EH (cell line): ENCODE results near the gene MANF.
"Not testable (repeated sequence)": the region's sequence is repeated elsewhere in the genome, so short reads cannot be mapped to it uniquely, and the experiment has no call there.

Experiments
- DNase-seq: peaks from one replicate; pipeline ENCODE4 v3.0.0-alpha.2; 2015; ENCODE audit warnings: low read depth

MANF gene

DNA sequence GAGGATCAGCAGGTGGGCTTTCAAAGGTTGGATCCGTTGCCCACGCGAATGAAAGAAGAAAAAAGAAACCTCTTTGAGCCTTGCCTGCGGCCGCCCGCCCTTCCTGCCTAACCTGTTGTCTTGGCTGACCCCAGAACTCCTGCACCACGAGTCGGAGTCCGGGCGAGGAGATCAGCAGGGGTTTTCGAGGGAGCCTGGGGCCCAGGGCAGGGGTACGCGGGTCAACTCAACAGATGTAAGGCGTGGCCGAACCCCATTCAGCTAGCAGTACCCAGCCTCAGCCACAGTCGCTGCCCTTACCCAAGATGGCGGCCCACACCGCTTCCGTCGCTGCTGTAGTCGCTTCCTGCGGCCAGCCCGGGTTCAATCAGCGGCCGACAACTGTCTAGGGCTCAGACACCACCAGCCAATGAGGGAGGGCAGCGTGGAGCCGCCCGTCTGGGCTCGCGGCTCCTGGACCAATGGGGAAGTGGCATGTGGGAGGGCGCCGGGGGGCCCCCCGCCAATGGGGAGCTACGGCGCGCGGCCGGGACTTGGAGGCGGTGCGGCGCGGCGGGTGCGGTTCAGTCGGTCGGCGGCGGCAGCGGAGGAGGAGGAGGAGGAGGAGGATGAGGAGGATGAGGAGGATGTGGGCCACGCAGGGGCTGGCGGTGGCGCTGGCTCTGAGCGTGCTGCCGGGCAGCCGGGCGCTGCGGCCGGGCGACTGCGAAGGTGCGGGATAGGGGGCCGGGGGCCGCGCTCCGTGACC is at the start of gene MANF:
TSS of gene MANF (plus strand) at position 566 of the 748 bp plus-strand sequence. CDS start at position 618, 52 bp downstream.
- peak; percentile 99 for DNase-seq

DNA sequence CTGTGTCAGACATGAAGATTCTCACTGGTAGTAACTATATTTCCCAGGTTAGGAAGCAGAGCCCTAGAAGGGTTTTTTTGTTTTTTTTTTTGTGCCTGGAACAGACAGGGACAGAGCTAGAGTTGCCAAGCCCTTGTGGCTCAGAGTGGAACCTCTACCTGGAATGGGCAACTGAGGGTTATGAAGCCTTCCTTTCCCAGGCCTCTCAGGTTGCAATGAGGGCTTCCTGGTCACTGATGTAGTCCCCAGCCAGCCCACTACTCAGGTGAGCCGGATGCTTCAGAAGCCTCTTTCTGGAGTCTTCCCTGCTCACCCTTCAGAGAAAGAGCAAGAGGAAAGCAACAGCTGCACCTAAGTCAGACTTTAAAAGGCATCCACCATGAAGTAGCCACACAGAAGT is 48.8 kb upstream of the MANF start:
- DNase-seq, result no peak

DNA sequence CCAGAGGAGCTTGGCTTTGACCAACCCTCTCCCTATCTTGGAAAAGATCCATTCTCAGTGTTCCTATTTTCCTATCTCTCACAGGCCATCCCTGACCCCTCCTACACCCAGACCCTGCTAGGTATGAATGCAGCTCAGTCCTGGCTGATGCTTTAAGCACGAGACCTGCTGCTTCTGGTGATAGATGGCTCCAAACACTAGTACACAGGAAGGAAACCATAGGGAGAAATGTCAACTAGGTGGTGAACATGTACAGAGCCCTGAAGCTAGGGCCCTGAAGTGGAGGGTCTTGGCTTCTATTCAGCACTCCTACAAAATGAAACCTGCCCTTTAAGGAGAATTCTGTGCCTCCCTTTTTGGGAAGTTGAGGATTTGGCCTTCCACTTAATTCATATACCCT is 47.4 kb upstream of the MANF start:
- DNase-seq, result no peak

DNA sequence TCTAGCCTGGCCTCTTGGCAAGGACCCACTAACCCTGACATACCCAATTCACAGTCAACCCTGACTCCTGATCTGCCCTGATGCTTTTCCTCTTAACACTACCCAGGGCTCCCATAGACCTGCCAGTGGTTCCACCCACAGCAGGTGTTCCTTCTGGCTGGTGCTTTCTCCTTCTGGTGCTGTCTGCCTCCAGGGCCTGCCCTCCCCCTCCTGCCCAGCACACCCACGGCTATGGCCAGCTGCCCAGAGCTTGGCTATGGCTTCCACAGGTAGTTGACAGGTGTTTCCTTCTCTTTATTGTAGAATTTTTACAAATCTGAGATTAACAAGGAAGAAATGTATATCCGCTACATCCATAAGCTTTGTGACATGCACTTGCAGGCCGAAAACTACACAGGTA is 46.5 kb upstream of the MANF start:
- DNase-seq, result no peak

DNA sequence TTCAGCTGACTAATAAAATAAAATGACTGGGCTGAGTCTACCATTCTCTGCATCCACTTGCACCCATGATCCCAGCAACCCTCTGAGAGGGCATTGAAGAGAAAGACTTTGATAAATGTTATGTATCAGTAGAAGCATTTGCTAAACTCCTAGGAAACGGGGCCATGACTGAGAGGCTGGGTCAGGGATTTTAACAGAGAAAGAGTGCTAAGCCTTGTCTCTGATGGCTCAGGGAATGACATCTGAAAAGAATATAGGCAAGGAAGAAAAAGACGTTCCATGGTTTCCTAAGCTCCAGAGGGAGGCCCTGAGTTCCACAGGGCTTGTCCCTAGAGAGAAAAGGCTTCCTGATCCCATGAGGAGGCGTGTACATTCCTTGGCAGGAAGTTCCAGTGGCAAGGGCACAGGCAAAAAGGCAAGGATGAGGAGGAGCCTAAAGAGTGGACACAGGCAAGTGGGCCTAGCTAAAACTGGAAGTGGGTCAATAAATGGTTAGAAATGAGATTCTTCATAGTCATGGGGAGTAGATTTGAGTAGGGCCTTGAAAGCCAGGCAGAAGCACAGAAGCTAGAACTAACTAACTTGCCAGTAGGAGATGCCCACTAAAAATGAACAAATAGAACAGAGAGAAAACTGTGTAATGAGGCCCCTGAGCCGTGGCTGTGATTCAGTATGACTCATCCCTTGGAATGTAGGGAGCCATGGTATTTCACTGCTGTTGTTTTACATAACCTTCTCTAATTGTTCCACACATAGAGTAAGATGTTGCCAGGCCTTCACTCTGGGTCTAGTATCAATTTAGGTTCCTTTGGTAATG is 44.9 kb upstream of the MANF start:
- peak; percentile 96 for DNase-seq

DNA sequence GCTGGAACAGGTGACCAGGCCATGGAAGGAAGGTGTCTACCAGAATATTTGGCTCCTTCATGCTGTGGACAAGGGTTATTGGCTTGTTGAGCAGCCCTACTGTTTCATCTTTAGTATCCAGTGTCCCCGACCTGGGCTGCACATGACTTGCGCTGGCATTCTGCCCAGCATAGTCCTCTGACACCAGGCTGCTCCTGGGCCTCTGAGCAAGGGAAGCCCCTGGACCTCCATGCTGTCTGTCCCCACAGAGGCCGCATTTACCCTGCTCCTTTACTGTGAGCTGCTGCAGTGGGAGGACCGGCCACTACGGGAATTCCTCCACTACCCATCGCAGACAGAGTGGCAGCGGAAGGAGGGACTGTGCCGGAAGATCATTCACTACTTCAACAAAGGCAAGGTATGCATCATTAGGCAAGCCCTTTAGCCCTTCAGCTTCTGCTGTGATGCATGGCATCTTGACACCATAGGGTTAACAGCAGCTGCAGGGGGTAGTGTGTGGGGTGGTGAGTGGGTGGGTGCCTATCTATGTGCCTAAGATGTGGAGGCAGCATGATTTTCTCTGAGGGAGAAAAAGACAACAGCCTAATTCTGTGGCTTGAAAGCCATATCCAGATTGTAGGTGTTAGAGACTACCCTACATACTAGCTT is 44.0 kb upstream of the MANF start:
- DNase-seq, result peak; percentile 39

DNA sequence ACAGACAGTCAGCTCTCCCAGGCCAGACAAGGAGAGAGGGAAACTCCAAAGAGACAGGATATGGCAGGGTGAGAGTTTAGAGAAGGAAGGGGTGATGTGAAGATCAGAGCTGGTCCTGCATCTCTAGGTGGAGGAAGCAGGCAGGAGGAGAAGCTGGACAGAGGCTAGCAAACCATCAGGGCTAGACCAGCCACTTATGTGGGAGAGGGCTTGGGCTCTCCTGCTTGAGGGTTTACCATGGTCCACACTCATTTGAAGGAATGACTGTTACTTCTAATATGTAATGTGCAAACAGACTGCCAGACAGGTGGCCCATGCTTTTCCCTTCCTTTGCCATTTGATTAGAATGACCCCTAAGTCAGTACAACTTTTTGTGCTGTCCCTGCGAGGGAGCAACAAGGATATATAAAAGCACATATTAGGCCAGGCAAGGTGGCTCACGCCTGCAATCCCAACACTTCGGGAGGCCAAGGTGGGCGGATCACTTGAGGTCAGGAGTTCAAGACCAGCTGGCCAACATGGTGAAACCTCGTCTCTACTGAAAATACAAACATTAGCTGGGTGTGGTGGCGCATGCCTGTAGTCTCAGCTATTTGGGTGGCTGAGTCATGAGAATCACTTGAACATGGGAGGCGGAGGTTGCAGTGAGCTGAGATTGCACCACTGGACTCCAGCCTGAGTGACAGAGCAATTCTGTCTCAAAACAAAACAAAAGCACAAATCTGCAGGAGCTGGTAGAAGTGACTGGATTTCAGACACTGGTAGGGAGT is 41.0 kb upstream of the MANF start:
- DNase-seq, result peak; percentile 86

DNA sequence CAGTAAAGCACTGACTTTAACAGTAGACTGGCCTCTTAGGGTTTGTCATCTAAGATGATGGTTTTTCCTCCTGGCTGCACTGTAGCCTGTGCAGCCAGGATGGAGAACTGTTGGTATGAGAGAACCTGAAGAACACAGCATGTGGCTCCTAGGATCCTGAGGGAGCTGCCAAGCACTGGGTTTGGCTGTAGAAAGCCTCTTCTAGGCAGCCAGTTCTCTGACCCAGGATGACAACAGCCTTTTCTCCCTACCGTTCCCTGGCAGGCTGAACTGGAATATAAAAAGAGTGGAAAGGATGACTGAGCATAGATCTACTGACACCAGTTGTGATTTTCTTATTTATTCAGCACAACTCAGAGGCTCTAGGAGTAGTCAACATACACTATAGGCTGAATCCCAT is 34.3 kb upstream of the MANF start:
- no peak for DNase-seq

DNA sequence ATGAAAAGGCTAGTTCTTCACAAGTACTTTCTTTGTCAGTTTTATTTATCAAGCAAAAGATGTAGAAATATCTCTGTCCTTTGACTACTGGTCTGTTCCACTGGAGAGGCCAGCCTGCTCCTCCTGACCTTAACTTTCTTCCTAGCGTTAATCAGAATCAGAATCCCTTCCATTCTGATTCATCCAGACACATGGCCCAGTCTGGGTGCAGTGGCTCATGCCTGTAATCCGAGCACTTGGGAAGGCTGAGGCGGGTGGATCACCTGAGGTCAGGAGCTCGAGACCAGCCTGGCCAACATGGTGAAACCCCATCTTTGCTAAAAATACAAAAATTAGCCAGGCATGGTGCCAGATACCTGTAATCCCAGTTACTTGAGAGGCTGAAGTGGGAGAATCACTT is 32.0 kb upstream of the MANF start:
- DNase-seq, result no peak

DNA sequence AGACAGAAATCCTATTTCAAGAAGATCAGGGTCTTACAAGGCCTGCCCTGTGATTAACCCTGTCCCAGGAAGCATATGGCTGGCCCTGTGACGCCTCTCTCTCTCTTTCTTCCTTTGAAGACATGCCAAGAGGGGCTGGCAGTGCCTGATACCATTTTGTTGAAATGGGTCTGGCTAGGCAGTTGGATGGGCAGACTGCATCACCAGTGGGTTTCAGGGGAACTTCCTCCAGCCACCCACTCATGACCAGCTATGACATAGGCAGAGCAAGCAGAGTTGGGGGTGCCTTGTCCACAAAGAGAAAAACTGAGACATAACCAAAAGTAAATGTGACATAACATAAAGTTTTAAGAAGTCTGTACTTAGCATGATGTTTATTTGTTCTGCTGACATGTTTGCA is 31.4 kb upstream of the MANF start:
- DNase-seq, result peak; percentile 6

DNA sequence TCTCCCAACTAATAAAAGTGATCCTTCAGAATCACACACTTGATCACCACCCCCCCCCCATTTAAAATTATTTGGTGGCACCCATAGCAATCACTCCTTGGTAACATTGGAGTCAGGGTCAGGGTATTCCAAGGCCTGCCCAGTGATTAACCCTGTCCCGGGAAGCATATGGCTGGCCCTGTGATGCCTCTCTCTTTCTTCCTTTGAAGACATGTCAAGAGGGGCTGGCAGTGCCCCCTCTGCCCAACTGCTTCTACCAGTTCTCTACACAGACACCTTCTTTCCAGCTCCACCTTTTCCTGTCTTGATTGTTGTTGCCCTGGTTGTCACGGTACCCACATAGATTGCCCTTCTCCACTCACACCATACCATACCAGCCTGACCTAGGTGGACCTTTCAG is 30.9 kb upstream of the MANF start:
- no peak for DNase-seq

DNA sequence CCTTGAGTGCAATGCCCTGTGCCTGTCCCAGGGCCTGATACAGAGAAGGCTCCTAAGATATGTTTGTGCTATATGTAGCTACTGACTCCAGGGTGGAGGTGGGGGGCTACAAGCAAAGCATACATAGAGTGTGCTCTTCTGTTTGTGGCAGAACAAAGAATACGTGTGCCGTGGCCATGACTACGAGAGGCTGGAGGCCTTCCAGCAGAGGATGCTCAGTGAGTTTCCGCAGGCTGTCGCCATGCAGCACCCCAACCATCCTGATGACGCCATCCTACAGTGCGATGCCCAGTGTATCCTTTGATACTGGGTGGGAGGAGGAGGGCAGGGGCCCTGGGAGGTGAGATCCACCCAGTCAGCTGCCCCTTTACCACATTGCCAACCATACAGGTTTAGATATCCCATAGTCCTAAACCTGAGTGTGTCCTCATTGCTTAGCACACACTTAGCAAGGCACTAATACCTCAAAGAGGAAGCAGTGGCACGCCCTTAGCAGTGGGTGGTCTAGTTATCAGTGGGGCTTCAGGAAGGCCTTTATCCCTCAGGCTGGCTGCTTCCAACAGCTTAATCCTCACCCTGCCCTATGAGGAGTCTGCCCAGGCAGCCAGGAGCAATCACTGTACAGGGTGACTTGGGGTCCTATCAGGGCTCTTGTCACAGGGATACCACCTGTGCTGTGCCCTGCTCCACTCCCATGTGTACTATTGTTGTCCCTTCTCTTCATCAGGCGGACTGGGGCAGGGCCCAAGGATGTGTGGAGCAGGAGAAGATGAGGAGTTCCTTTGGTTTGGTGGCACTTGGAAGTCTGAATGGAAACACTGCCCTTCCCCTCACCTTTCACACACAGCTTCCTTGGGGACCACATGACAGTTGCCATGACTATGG is 30.1 kb upstream of the MANF start:
- DNase-seq, result no peak

DNA sequence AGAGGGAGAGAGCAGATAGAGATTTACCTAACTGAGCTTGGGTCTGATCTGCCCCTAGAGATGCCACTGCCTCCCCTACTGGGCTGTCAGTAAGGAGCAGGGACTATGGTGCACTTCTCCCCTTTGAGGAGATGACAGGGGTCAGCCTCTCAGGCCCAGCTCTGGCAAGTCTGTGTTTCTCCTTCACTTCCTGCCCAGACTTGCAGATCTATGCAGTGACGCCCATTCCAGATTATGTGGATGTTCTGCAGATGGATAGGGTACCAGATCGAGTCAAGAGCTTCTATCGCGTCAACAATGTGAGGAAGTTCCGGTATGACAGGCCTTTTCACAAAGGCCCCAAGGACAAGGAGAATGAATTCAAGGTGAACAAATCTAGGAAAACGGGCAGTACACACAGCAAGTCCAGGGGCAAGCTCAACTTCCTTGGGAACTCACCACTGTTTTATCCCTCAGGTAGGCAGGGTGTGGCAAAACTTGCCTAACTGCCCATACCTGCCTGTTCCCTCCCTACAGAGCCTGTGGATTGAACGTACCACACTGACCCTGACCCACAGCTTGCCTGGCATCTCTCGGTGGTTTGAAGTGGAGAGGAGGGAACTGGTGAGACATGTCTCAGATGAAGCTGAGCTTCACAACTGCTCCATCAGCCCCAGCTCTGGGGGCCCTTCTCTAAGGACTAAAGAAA is 29.1 kb upstream of the MANF start:
- no peak for DNase-seq

DNA sequence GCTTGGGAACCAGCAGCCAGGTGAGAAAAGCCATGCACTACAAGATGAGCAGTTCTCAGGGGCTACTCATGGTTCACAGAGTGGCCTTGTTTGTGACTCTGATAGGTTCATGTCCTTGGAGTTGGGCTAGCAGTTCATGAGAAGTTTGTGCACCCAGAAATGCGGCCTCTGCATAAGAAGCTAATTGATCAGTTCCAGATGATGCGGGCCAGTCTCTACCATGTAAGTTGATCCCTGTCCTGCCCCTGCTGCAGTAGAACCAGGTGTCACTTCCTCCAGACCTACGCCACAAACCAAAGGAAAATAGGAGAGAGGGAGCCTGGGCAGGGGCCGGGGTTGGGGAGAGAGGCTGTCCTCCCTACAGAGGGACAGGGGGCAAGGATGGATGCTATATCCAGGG is 27.2 kb upstream of the MANF start:
- no peak for DNase-seq

DNA sequence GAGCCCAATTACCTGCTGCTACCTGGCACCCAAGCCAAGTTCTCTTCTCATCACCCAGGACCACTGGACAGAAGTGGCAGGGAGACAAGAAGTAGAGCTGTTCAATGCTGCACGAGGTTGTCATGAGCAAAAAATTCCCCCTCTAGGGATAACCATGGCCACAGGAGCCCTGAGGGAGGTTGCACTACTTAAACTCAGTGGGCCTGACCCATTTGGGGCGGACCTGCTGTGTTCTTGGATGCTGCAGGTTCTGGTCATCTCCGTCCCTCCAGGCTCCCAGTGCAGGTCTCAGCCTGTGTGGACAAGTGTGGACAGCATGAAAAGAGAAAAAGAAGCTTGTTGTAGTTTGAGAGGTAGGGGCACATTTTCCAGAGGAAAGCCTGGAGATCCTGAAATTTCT is 26.1 kb upstream of the MANF start:
- no peak for DNase-seq

DNA sequence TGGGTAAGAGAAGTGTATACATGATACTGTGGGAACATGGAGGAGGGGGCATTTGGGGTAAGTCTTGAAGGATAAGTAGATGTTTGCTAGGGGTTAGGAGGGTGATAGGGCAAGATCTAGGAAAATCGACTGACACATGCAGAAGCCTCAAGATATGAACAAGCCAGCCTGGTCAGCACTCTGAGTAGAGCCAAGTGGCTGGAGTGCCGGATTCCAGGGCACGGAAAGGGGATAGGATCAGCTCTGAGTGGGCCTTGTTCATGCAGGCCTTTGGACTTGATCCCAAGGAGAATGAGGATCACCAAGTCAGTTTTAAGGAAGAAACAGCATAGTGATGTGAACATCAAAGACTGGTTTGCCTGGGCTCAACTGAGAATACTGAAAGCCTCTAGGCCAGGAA is 24.3 kb upstream of the MANF start:
- DNase-seq, result no peak

DNA sequence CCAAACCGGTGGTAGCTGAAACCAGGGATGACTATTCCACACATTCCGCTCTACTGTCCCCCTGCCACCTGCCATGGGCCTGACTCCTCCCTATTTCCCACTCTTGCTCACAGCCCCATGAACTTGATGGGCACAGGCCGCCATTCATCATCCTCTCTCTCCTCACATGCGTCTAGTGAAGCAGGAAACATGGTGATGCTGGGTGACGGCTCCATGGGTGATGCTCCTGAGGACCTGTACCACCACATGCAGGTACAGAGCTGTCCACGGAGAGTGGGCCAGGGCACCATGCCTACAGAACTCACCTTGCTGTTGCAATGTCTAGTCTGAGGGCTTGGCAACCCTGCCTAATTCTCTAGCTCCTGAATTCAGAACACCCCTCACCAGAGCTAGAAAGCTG is 23.3 kb upstream of the MANF start:
- no peak for DNase-seq

DNA sequence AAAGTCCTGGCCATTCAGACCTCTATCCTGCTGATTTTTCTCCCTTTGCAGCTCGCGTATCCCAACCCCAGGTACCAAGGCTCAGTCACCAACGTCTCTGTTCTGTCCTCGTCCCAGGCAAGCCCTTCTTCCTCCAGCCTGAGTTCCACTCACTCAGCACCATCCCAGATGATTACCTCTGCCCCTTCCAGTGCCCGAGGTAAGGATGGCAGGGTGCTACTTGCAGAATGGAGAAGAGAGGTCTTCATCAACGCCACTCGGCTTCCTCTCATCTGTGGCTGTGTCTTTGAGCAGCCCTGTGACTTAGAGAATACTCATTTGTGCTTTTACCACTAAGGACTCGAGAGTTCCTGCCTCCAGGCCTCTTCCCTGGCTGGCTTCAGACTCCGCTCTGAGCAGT is 22.6 kb upstream of the MANF start:
- DNase-seq, result no peak

DNA sequence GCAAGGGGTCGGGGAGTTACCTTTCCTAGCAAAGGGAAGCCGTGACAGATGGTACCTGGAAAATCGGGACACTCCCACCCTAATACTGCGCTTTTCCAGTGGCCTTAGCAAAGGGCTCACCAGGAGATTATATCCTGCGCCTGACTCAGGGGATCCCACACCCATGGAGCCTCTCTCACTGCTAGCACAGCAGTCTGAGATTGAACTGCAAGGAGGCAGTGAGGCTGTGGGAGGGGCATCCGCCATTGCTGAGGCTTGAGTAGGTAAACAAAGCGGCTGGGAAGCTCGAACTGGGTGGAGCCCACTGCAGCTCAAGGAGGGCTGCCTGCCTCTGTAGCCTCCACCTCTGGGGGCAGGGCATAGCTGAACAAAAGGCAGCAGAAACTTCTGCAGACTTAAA is 16.8 kb upstream of the MANF start:
- not testable (repeated sequence) for DNase-seq

DNA sequence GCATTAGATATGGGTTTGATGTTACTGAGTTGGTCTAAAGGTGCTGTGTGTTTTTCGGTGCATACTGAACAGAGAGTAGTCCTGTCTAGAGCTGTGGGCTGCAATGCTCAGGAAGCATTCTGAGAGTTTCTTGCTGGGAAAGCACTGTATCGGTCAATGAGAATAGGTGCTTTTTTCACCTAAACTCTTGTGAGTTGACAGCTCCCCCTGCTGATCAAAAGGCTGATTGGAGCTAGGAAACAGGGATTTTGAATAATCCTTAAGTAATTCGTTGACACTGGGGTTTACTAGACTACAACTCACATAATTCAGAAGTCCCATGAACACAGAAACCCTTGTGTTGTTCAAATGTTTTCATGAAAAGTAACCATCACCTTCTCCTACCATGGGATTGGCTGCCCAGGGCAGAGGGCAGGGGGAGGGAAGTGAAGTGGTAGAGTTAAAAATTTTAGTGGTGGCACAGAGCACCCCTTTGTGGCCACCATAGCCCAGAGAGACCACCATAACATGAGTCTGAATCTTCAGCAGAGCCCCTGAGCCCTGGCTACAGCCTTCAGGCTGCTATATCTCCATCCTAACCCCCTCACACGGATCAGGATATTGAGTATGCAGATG is 13.0 kb upstream of the MANF start:
- peak; percentile 74 for DNase-seq
